AG09319 (cell line): ENCODE measurements around the gene TKT.

Source experiments
- DNase-seq: peaks from one replicate; pipeline ENCODE4 v3.0.0-alpha.2; 2010; ENCODE audit warnings: low read depth; ENCODE audit errors: extremely low read depth
- CTCF ChIP-seq: IDR thresholded peaks from 2 replicates; pipeline ENCODE4 v1.5.1; 2011; ENCODE audit warnings: low read depth, mild to moderate bottlenecking, inconsistent platforms, low read length, moderate library complexity

Gene TKT

DNA sequence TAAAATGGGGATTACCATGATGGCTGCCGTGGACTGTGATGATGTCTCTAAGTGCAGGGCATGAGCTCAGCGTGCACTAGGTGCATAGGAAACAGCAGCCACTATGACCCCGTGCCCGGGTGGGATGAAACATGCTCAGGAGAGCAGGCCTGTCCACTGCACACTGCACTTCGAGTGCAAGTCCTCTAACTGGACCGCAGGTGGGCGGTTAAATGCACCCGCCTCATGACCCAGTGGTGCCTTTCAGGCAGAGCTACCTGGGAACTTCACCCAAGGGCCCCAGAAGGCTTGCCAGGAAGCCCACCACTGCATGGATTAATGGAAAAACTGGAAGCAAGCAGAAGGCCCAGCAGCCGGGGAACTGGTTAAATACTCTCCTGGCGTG is 60.8 kb downstream of the TKT start:
- no peak for DNase-seq
- no peak for TF ChIP-seq CTCF

DNA sequence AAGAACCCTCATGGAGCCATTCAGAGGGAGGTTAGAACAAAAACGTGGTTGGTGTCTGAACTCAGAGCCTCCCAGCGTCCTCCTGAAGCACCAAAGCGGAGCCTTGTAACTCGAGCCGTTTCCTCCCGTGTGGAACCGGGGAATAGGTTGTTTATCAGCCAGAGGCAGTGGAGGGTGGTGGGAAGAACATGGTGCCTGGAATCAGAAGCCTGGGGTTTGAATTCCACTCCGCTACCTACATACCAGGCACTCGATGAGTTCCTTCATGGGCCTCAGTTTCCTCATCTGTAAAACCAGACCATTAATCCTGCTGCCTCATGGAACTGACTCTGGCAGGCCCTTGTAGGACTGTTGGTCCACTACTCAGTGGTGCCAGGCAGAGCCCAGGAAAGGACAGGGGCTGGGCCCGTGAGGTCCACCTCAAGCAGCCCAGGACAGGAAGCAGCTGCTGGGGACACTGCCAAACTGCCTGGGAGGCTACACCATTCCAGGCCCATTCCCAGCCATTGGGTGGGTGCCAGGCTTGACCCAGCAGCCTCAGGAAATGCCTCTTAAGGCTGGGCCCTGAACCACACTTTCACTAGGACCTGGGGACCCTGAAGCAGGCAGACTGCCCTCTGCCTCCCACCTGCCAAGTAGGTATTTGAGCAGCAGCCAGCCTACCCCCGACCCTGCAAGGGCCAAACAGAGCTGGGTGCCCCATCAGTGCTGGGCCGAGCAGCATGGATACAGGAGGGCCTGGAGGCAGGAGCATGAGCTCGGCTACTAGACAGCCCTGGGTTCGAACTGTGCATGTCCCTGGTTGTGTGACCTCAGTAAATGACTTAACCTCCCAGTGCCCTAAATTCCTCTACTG is 61.4 kb downstream of the TKT start:
- no peak for TF ChIP-seq CTCF
- no peak for DNase-seq

GRCh38 chr3:53193466-53194209 is 62.2 kb downstream of the TKT start:
- no peak for DNase-seq
- TF ChIP-seq CTCF, result no peak

GRCh38 chr3:53192608-53193007 is 63.2 kb downstream of the TKT start:
- no peak for DNase-seq
- no peak for TF ChIP-seq CTCF

DNA sequence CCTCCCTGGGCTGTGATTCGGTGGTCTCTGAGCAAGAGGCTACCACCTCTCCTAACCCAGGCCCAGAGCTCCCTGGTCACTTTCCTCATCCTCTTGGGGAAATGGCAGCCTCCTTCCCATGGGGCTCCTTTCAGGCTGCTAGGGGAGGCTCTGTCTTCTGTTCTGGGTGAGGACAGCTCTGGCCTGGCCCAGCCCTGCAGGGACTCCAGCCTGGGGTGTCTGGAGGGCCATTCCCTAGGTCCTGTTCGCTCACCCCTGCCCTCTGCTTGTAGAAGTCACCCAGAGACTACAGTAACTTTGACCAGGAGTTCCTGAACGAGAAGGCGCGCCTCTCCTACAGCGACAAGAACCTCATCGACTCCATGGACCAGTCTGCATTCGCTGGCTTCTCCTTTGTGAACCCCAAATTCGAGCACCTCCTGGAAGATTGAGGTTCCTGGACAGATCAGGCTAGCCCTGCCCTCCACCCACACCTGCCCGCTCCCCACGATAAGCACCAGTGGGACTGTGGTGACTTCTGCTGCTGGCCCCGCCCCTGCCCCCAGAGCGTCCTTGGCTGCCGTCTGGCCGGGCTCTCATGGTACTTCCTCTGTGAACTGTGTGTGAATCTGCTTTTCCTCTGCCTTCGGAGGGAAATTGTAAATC is 63.9 kb downstream of the TKT start:
- no peak for DNase-seq
- TF ChIP-seq CTCF, result no peak

- TF ChIP-seq CTCF, result no peak
- DNase-seq, result no peak
Observed at GRCh38 chr3:53190659-53191058, 65.2 kb downstream of the TKT start.

DNA sequence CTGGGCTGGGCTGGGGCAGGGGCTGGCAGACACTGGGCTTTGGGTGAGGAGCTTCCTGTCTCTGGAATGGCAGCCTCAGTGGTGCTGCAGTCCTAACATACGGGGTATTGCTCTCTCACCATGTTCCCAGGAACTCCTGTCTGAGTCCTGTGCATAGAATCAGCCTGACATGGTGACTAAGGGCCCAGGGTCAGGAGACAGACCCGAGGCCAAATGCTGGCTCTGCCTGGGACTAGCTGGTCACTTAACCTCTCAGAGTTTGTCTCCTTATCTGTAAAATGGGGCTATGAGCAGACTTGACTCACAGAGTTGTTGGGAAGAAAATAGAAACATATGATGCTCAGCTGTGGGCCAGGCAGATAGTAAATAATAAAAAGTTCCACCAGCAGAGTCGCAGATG is 66.5 kb downstream of the TKT start:
- no peak for DNase-seq
- no peak for TF ChIP-seq CTCF
